ENCODE measurements around the gene CENPX. TPM values are rescaled to one million over a fixed set of nuclear protein-coding genes. Genes with fewer than 3 reads are reported as not detected.

Gene CENPX
- total and polyA plus RNA-seq, 2 of the 13 experiments (the other 11 are each of a cell fraction or from before 2014, with no cell fraction given), result 92.7 to 170 TPM

DNA sequence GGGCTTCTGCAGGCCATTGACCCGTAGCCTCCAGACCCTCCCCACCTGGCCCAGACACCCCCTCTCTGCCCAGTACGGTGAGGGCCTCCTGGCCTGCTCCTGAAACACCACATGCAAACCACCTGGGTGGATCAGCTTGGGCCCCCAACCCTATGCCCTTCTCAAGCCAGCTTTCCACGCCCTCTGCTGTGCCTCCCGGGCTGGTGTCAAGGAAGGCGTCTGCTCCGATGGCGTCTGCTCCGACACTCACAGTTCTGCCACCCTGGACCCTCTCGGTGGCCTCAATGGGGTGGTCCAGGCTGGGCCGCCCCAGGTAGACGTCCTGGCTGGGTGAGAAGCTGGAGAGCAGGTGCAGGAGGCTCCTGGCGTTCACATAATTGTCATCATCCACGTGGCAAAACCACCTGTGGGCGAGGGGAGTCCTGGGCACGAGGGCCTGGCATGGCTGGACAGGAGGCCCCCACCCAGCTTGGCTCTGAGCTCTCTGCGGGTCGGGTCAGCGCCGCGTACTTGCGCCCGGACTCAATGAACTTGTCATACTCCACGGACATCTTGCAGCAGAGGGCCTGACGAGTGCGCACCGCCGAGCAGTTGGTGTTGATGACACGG, 27.6 kb upstream of the CENPX start (continued):
- 0 out of 2 replicates have a peak, but pooled peaks have one; percentile 50 for TF ChIP-seq ZC3H4 (CRISPR knock-in tag; IDR thresholded peaks at IDR 0.05; ENCODE audit: borderline replicate concordance)

DNA sequence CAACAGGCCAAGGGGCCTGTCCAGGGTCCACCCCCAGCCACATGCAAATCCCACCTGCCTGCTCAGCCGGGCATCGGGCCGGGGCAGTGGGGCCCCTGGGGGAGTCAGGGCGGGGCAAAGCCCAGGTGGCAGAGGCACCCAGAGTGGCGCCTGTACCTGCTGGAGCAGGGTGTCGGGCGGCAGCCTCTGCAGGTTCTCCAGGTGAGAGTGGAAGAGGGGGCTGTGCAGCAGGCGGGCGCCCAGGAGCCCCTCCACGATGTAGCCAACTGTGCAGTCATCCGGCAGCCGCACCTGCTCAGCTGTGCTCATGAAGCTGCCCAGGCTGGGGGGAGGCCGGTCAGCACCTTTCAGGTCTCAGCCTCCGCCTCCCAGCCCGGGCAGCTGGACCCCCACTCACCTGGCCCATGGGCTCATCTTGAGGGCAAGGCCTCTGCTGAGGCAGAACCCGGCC, 26.9 kb upstream of the CENPX start:
- H3K4me3 ChIP-seq (replicated peaks in 1 of 3; ENCODE audit: insufficient read depth in 1 of 3, low read depth in 2 of 3, low read length in 3 of 3), result peak overlapping the region in 1 of 3 experiments; percentile 99; a peak in 1 of 6 replicates
- no peaks in the 10 kb centered on the region; the same call in 1 of the 2 replicates for H4K20me1 ChIP-seq (ENCODE audit: insufficient read depth, low read length)
- BruUV-seq (replicated peaks), result no TSS peak
- no peak for DNase-seq (ENCODE audit: low spot score)
- H3K27ac ChIP-seq (ENCODE audit: extremely low read length, insufficient read depth, low read length), result no peak overlapping the region
- intact Hi-C loops (cut with micrococcal nuclease; ENCODE audit: unreplicated experiment), result no loop called here
- no peak for FAIRE-seq
- ATAC-seq, result no peak
- no peak overlapping the region for H2AFZ ChIP-seq (ENCODE audit: low read length)
- TF ChIP-seq, protein P1, sequence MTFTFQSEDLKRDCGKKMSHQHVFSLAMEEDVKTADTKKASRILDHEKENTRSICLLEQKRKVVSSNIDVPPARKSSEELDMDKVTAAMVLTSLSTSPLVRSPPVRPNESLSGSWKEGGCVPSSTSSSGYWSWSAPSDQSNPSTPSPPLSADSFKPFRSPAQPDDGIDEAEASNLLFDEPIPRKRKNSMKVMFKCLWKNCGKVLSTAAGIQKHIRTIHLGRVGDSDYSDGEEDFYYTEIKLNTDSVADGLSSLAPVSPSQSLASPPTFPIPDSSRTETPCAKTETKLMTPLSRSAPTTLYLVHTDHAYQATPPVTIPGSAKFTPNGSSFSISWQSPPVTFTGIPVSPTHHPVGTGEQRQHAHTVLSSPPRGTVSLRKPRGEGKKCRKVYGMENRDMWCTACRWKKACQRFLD (CRISPR knock-in tag; IDR thresholded peaks at IDR 0.05; ENCODE audit: borderline replicate concordance), result 0 out of 2 replicates have a peak, but pooled peaks have one; percentile 2
- TF ChIP-seq ZZZ3 (CRISPR knock-in tag; IDR thresholded peaks at IDR 0.05; ENCODE audit: borderline replicate concordance), result no peak
- peaks cover 8 to 35% of the 10 kb centered on the region in 2 experiments; a peak in 4 of 5 replicates for H3K36me3 ChIP-seq (replicated peaks in 1 of 2; ENCODE audit: control insufficient read depth in 1 of 2, insufficient read depth in 2 of 2, low read length in 2 of 2)
- peak overlapping the region; percentile 100; the same call in 1 of the 2 replicates for H3K4me2 ChIP-seq (ENCODE audit: low read depth, low read length)
- H3K9me3 ChIP-seq (ENCODE audit: low read length), result no peaks in the 10 kb centered on the region
- peaks cover 41% of the 10 kb centered on the region for H3K4me1 ChIP-seq (ENCODE audit: insufficient read depth, low read length)
- peak overlapping the region; percentile 88; the same call in 1 of the 2 replicates for H3K9ac ChIP-seq (ENCODE audit: insufficient read depth, low read depth, low read length)
- CTCF ChIA-PET (ENCODE audit: low intra/inter-chr PET ratio, low total read pairs), result no interaction called here
- 97% methylated on average over 13 of the region's 16 CpGs for whole genome bisulfite sequencing (ENCODE audit: low lambda C conversion rate)
- peaks cover 37% of the 10 kb centered on the region for H3K79me2 ChIP-seq (ENCODE audit: insufficient read depth, low read length)
- H3K27me3 ChIP-seq (ENCODE audit: control insufficient read depth in 1 of 2, insufficient read depth in 2 of 2, low read length in 2 of 2), result no peaks in the 10 kb centered on the region; a peak in 2 of 5 replicates
- POLR2A ChIA-PET, result interaction anchor here (1.6 to 3.4 kb wide), 2 partner anchors 12 to 16 kb away, joined by 6 to 33 read pairs; partner anchors contain the start of genes DCXR and DUS1L
- in situ Hi-C loops (cut with HindIII; ENCODE audit: extremely low pct_ligation_motif_present, low pct_unique_long_range_greater_than_20kb), result no loop called here

DNA sequence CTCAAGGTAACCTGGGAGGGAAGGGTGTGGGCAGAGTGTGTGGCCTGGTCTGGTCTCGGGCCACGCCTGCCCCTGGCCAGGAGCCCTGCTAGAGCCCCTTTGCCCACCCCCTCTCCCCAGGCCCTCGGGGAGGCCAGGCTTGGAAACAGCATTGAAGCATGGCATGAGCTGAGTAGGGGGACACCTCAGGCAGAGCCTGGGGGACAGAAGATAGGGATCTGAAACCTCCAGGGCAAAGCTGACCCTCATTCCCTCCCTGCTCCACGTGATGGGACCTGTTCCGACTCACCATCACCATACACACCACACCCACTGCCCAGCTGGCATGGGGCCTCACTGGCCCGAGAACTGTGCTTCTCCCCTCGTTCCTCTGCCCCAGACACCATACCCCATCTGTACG, 26.4 kb upstream of the CENPX start:
- POLR2A ChIA-PET, result no interaction called here
- Histone ChIP-seq H3K27me3 (ENCODE audit: control insufficient read depth in 1 of 2, insufficient read depth in 2 of 2, low read length in 2 of 2) (no peaks in the 10 kb centered on the region; a peak in 2 of 5 replicates), H3K4me3 (replicated peaks in 1 of 3; ENCODE audit: insufficient read depth in 1 of 3, low read depth in 2 of 3, low read length in 3 of 3) (no peak overlapping the region; a peak in 1 of 6 replicates), H2AFZ (ENCODE audit: low read length) (no peak overlapping the region), H3K27ac (ENCODE audit: extremely low read length, insufficient read depth, low read length) (no peak overlapping the region), H3K4me1 (ENCODE audit: insufficient read depth, low read length) (peaks cover 41% of the 10 kb centered on the region), H3K36me3 (replicated peaks in 1 of 2; ENCODE audit: control insufficient read depth in 1 of 2, insufficient read depth in 2 of 2, low read length in 2 of 2) (peaks cover 8 to 31% of the 10 kb centered on the region in 2 experiments; a peak in 4 of 5 replicates), H4K20me1 (ENCODE audit: insufficient read depth, low read length) (no peaks in the 10 kb centered on the region; the same call in 1 of the 2 replicates), H3K9ac (ENCODE audit: insufficient read depth, low read depth, low read length) (no peak overlapping the region), H3K4me2 (ENCODE audit: low read depth, low read length) (no peak overlapping the region), H3K79me2 (ENCODE audit: insufficient read depth, low read length) (peaks cover 37% of the 10 kb centered on the region), H3K9me3 (ENCODE audit: low read length) (no peaks in the 10 kb centered on the region)
- in situ Hi-C loops (cut with HindIII; ENCODE audit: extremely low pct_ligation_motif_present, low pct_unique_long_range_greater_than_20kb) (no loop called here), intact Hi-C loops (cut with micrococcal nuclease; ENCODE audit: unreplicated experiment) (no loop called here)
- no peak for FAIRE-seq
- DNase-seq (ENCODE audit: low spot score), result no peak
- WGBS (ENCODE audit: low lambda C conversion rate), result 91% methylated on average over 5 of the region's 8 CpGs
- BruUV-seq (replicated peaks), result no TSS peak
- ATAC-seq, result no peak
- CTCF ChIA-PET (ENCODE audit: low intra/inter-chr PET ratio, low total read pairs), result no interaction called here
- TF ChIP-seq AKAP8 (CRISPR knock-in tag; IDR thresholded peaks at IDR 0.05), result no peak

Measured in HepG2 (cell line).